IgD-negative memory B cell (primary cell): ENCODE data around the gene SEPTIN1. TPM values are rescaled to one million over a fixed set of nuclear protein-coding genes. Genes with fewer than 3 reads are reported as not detected.
A peak's percentile ranks its signal among the peaks of the same experiment; 100 is the strongest.

Experiments
- H3K27ac Mint-ChIP-seq, 3 donors: one replicate each; pipeline ENCODE4 v1.8.0; 2020 to 2022; ENCODE audit warnings: mild to moderate bottlenecking in 3 of 3, mixed read lengths in 3 of 3, moderate library complexity in 1 of 3
- H3K27me3 Mint-ChIP-seq: one replicate; pipeline ENCODE4 v1.8.0; 2021; ENCODE audit warnings: mixed read lengths
- H3K36me3 Mint-ChIP-seq: one replicate; pipeline ENCODE4 v1.8.0; 2020; ENCODE audit warnings: mild to moderate bottlenecking, mixed read lengths
- H3K4me1 Mint-ChIP-seq, 3 donors: one replicate each; pipeline ENCODE4 v1.8.0; 2020 to 2022; ENCODE audit warnings: mixed read lengths in 3 of 3, mild to moderate bottlenecking in 1 of 3
- H3K4me3 Mint-ChIP-seq, 4 donors: one replicate each; pipeline ENCODE4 v1.8.0; 2020 to 2022; ENCODE audit warnings: mild to moderate bottlenecking in 4 of 4, mixed read lengths in 4 of 4, moderate library complexity in 3 of 4
- H3K9me3 Mint-ChIP-seq, 3 donors: one replicate each; pipeline ENCODE4 v1.8.0; 2020 to 2021; ENCODE audit warnings: mixed read lengths in 3 of 3, mild to moderate bottlenecking in 1 of 3
- polyA plus RNA-seq: library from polyadenylated mRNA; unstranded; fragments of 300-500 nt; fragmentation: Illumina TruSeq; gene quantifications from one replicate; pipeline ENCODE4 v1.2.3, GENCODE V29; 2021

Gene SEPTIN1
- polyA plus RNA-seq, 1 donor from 2014 or later = 161 TPM

DNA sequence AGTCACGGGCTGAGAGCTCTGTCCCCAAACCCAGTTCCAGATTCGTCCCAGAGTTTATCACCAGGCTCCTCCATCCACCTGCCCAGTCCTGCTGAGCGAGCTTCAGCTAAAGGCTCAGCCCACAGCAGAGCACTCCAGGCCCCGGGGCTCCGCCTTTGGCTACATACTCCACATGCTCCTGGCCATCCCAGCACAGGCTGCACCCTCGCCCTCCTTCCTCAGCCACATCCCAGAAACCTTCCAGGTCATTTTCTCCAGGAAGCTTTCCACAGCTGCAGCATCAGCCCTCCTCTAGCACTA is 22.5 kb downstream of the SEPTIN1 start:
- Mint-ChIP-seq H3K9me3 (no peaks in the 10 kb centered on the region), H3K4me3 (peak overlapping the region in 1 of 4 donors; percentile 36), H3K27ac (no peak overlapping the region), H3K4me1 (peaks cover 5 to 12% (median 9%) of the 10 kb centered on the region in 3 donors), H3K36me3 (no peaks in the 10 kb centered on the region), H3K27me3 (no peaks in the 10 kb centered on the region)

- H3K9me3 Mint-ChIP-seq = no peaks in the 10 kb centered on the region
- H3K36me3 Mint-ChIP-seq = no peaks in the 10 kb centered on the region
- H3K27ac Mint-ChIP-seq = peak overlapping the region in 1 of 3 donors; percentile 63
- peaks cover 9 to 12% (median 11%) of the 10 kb centered on the region in 3 donors for H3K4me1 Mint-ChIP-seq
- H3K4me3 Mint-ChIP-seq = no peak overlapping the region
- H3K27me3 Mint-ChIP-seq = no peaks in the 10 kb centered on the region
Measured at GRCh38 chr16:30358990-30359870, 23.1 kb downstream of the SEPTIN1 start.

GRCh38 chr16:30358577-30358936 is 23.8 kb downstream of the SEPTIN1 start:
- H3K36me3 Mint-ChIP-seq = no peaks in the 10 kb centered on the region
- peak overlapping the region in 1 of 3 donors; percentile 63 for H3K27ac Mint-ChIP-seq
- H3K4me3 Mint-ChIP-seq = no peak overlapping the region
- H3K4me1 Mint-ChIP-seq = peaks cover 11 to 13% (median 12%) of the 10 kb centered on the region in 3 donors
- no peaks in the 10 kb centered on the region for H3K9me3 Mint-ChIP-seq
- H3K27me3 Mint-ChIP-seq = no peaks in the 10 kb centered on the region

DNA sequence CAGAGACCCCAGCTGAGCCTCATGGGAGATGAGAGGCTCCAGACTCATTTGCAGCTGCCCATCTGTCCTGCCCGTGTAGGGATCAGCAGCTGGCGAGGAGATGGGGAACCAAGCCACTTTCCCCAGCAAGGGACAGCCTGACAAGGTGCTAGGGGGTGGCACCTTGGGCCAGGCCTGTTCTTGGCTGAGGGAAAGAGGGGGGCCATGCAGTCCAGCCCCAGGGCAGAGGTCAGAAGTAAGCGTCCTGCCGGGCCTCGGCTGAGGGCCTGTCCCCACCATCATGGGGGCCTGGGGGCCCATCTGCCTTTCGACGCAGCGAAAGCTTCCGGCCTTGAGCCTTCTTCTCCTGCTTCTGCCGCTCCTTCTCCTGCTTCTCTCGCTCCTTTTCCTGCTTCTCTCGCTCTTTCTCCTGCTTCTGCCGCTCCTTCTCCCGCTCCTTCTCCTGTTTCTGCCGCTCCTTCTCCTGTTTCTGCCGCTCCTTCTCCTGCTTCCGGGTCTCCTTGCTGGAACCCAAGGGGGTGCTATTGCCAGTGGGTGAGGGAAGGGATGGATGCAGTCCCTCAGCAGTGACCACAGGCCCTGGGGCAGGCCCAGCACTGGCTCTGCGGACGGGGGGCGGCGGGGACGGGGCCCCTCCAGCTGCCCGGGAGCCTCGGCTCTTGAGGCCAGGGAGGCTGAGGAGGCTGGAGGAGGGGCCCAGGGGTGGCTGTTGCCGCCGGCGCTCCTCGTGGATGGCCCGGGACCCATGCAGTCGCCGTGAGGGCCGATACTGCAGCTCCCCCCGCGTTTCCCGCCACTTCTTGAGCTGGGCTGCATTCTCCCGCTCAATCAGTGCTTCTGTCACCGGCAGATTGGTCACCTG is 24.4 kb downstream of the SEPTIN1 start:
- Mint-ChIP-seq H3K27ac (no peak overlapping the region), H3K36me3 (peaks cover 1% of the 10 kb centered on the region), H3K4me3 (peak overlapping the region in 1 of 4 donors; percentile 9), H3K27me3 (no peaks in the 10 kb centered on the region), H3K4me1 (peaks cover 11 to 14% (median 12%) of the 10 kb centered on the region in 3 donors), H3K9me3 (no peaks in the 10 kb centered on the region)

- Mint-ChIP-seq H3K27me3 (no peaks in the 10 kb centered on the region), H3K4me1 (peaks cover 11 to 14% (median 12%) of the 10 kb centered on the region in 3 donors), H3K9me3 (no peaks in the 10 kb centered on the region), H3K4me3 (peak overlapping the region in 2 of 4 donors; percentile 9 to 98), H3K27ac (peak overlapping the region in 1 of 3 donors; percentile 92), H3K36me3 (peaks cover 2% of the 10 kb centered on the region)
Measured at GRCh38 chr16:30357085-30357714, 25.2 kb downstream of the SEPTIN1 start.

- Mint-ChIP-seq H3K4me1 (peaks cover 12 to 14% (median 13%) of the 10 kb centered on the region in 3 donors), H3K27me3 (no peaks in the 10 kb centered on the region), H3K27ac (peak overlapping the region; percentile 92 to 99 (median 97))
Measured at GRCh38 chr16:30356401-30357084, 25.8 kb downstream of the SEPTIN1 start.

GRCh38 chr16:30355954-30356308 is 26.4 kb downstream of the SEPTIN1 start:
- H3K4me1 Mint-ChIP-seq = peaks cover 16 to 18% (median 17%) of the 10 kb centered on the region in 3 donors
- no peaks in the 10 kb centered on the region for H3K27me3 Mint-ChIP-seq
- peak overlapping the region; percentile 92 to 99 (median 97) for H3K27ac Mint-ChIP-seq
- H3K9me3 Mint-ChIP-seq = no peaks in the 10 kb centered on the region
- H3K36me3 Mint-ChIP-seq = peaks cover 3% of the 10 kb centered on the region
- H3K4me3 Mint-ChIP-seq = peak overlapping the region; percentile 94 to 99 (median 98)

More at GRCh38 chr16:30356401-30357084, 25.8 kb downstream of the SEPTIN1 start:
- Mint-ChIP-seq H3K36me3 (peaks cover 2% of the 10 kb centered on the region), H3K9me3 (no peaks in the 10 kb centered on the region), H3K4me3 (peak overlapping the region; percentile 77 to 99 (median 96))

DNA sequence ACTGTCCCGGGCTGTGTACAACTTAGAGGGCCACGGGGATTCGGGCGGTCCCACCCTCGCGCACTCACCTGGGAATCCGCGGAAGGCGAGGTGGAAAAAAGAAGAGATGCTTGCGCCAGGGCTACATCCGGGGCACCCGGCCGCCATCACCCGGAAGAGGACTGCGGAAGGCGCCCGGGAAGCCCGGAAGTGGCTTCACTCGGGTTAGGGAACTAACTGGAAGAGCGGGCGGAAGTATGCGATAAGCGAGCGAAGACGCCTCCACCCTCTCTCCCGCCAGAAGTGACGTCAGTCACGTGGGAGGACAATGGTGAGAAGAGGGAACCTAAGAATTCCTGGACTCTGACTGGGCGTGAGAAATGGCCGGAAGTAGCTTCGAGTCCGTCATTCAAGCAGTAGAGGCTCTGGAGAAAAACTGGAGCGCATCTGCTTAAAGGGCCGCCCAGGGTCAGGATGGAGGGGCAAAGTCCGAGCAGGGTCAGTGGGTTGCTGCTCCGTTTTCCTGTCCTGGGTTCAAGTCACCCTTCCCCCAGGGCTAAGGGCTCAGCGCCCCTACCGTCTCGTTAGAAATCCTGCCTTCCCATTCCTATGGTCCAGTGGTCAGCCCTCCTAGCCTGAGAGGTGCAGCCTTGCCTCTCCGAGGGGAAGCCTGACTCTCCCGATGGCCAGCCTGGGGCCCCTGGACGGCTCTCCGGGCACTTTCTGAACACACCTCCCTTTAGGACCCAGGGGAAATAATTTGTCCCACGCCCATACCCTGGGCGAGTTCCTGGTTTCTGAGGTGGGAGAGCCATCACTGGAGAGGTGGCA is 27.0 kb downstream of the SEPTIN1 start, which contains the start of gene CD2BP2:
TSS of gene CD2BP2 (minus strand) at position 165 of the 810 bp plus-strand sequence. CDS start 627 bp downstream, outside the sequence.
- Mint-ChIP-seq H3K9me3 (no peaks in the 10 kb centered on the region), H3K36me3 (peaks cover 8% of the 10 kb centered on the region), H3K27ac (peak within 1 kb of the TSS; percentile 92 to 99 (median 97)), H3K27me3 (no peaks in the 10 kb centered on the region), H3K4me1 (peaks cover 22 to 24% (median 23%) of the 10 kb centered on the region in 3 donors), H3K4me3 (peak within 1 kb of the TSS; percentile 94 to 99 (median 98))

DNA sequence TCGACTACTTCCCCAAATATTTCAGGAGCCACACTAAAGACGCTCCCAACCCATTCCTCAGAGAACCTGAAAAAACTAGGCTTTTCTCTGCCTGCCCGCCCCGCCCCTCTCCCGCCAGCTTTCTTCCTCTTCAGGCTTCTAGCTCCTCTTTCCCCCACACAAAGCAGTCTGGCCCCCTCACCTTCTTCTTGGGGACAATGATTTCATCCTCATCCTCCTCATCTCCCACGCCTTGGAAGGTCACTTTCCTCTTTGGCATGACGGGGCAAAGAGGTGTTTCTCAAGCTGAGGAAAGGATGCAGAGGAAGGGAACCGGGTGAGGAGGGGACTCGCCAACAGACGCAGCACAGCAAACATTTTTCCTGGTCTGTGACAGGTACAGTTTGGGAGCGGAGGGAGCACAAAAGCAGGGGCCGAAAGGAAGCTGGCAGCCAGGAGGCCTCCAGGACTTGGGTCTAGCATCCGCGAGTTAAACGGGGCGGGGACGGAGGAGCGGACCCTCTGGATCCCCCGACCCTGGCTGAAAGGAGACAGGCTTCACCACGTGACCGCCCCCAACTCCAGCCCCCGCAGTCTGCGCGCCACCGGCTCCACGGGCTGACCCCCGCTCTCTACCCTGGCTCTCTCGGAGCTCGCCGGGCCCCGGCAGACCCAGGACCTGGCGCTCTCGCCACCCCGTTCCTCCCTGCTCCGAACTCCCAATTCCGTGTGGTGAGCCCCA is 27.8 kb downstream of the SEPTIN1 start:
- Mint-ChIP-seq H3K27me3 (no peaks in the 10 kb centered on the region), H3K27ac (peak overlapping the region; percentile 92 to 99 (median 97)), H3K4me1 (peaks cover 29 to 30% (median 29%) of the 10 kb centered on the region in 3 donors), H3K36me3 (peaks cover 9% of the 10 kb centered on the region), H3K4me3 (peak overlapping the region; percentile 94 to 99 (median 98)), H3K9me3 (no peaks in the 10 kb centered on the region)

DNA sequence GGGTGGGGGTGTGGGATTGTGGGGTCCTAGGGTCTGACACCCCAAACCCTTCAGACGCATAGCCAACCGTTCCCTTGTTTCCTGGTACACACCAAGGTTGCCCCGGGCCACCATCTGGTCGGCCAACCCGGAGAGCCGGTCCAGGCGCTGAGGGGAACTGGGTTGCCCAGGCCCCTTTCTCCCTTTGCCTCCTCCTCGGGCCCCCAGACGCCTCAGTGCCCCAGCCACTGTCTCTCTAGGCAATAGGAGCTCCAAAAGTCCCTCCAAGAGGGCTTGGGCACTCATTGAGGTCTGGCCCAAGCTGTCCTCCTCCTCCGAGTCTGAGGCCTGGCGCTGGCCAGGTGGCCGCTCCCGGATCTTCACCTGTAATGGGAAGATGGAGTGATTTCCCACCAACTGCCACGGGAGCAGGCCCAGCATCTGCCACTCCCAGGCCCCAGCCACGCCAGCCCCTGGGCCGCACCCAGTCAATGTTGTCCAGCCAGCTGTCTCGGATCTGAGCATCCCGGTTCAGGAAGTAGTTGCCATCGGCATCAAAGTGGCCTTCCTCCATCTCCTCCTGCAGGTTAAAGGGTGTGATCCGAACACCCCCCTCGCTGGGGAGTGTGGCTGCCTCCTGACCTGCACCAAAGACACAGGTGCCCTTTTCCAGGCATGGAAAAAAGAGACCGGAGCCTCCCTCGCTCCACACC is 28.8 kb downstream of the SEPTIN1 start:
- Mint-ChIP-seq H3K27me3 (no peaks in the 10 kb centered on the region), H3K36me3 (peaks cover 9% of the 10 kb centered on the region), H3K27ac (peak overlapping the region in 2 of 3 donors; percentile 53 to 92), H3K4me3 (peak overlapping the region; percentile 94 to 99 (median 98)), H3K4me1 (peaks cover 37 to 38% (median 37%) of the 10 kb centered on the region in 3 donors), H3K9me3 (no peaks in the 10 kb centered on the region)

GRCh38 chr16:30352488-30353401 is 29.6 kb downstream of the SEPTIN1 start:
- H3K36me3 Mint-ChIP-seq = peaks cover 9% of the 10 kb centered on the region

More at GRCh38 chr16:30352488-30353401, 29.6 kb downstream of the SEPTIN1 start:
- Mint-ChIP-seq H3K4me1 (peaks cover 37 to 39% (median 37%) of the 10 kb centered on the region in 3 donors), H3K4me3 (peak overlapping the region; percentile 12 to 80 (median 62)), H3K9me3 (no peaks in the 10 kb centered on the region), H3K27me3 (no peaks in the 10 kb centered on the region), H3K27ac (peak overlapping the region; percentile 16 to 79 (median 53))
